GM23338 (cell line): ENCODE results near the gene SPOCK2. TPM values are rescaled to one million over a fixed set of nuclear protein-coding genes. Genes with fewer than 3 reads are reported as not detected.

Experiments
- ATAC-seq: fragments of 200-7000 bp; cut with Tn5 transposase; 3 replicates; pipeline ENCODE4 v1.9.1; 2020
- DNase-seq: peaks from one replicate; pipeline ENCODE4 v3.0.0-alpha.2; 2015; ENCODE audit warnings: low spot score
- H2AFZ ChIP-seq: fragments of 200-600 bp; sonication (generic); 2 replicates; pipeline ENCODE4 v1.8.0; 2016; ENCODE audit warnings: antibody characterized with exemption, mild to moderate bottlenecking, moderate library complexity
- H3F3A ChIP-seq: fragments of 200-600 bp; sonication (generic); replicated peaks from 2 replicates; pipeline ENCODE4 v1.8.0; 2017; ENCODE audit warnings: antibody characterized with exemption, mixed run types, low read depth
- H3K27ac ChIP-seq: fragments of 200-600 bp; sonication (generic); 2 replicates; pipeline ENCODE4 v1.6.1; 2016; ENCODE audit warnings: low read depth
- H3K27me3 ChIP-seq: fragments of 200-600 bp; sonication (generic); 2 replicates; pipeline ENCODE4 v1.8.0; 2016; ENCODE audit warnings: mild to moderate bottlenecking, mixed run types, moderate library complexity; ENCODE audit not compliant: insufficient read depth
- H3K36me3 ChIP-seq: fragments of 200-600 bp; sonication (generic); 2 replicates; pipeline ENCODE4 v1.8.0; 2016; ENCODE audit warnings: mild to moderate bottlenecking; ENCODE audit not compliant: insufficient read depth
- H3K4me1 ChIP-seq: fragments of 200-600 bp; sonication (generic); 2 replicates; pipeline ENCODE4 v1.8.0; 2016; ENCODE audit warnings: mild to moderate bottlenecking, moderate library complexity; ENCODE audit not compliant: insufficient read depth
- H3K4me2 ChIP-seq: fragments of 200-600 bp; sonication (generic); 2 replicates; pipeline ENCODE4 v1.7.1; 2017; ENCODE audit warnings: mixed run types
- H3K4me3 ChIP-seq: fragments of 200-600 bp; sonication (generic); 2 replicates; pipeline ENCODE4 v1.6.1; 2016; ENCODE audit warnings: mixed run types
- H3K79me2 ChIP-seq: fragments of 200-600 bp; sonication (generic); replicated peaks from 2 replicates; pipeline ENCODE4 v1.8.0; 2017; ENCODE audit warnings: mild to moderate bottlenecking; ENCODE audit not compliant: insufficient read depth
- H3K9me2 ChIP-seq: fragments of 200-600 bp; sonication (generic); 2 replicates; pipeline ENCODE4 v1.8.0; 2017; ENCODE audit not compliant: insufficient read depth
- H4K20me1 ChIP-seq: fragments of 200-600 bp; sonication (generic); replicated peaks from 2 replicates; pipeline ENCODE4 v1.8.0; 2017; ENCODE audit warnings: mild to moderate bottlenecking; ENCODE audit not compliant: insufficient read depth
- H3K27ac Mint-ChIP-seq: 2 replicates; pipeline ENCODE4 v1.8.0; 2020; ENCODE audit warnings: inconsistent platforms, mild to moderate bottlenecking, moderate library complexity, mixed read lengths
- H3K27me3 Mint-ChIP-seq: 3 replicates; pipeline ENCODE4 v1.8.0; 2022; ENCODE audit warnings: low read depth, mild to moderate bottlenecking, moderate library complexity, mixed read lengths, inconsistent platforms; ENCODE audit not compliant: insufficient read depth, poor library complexity
- H3K36me3 Mint-ChIP-seq: 3 replicates; pipeline ENCODE4 v1.8.0; 2021; ENCODE audit warnings: low read depth, mild to moderate bottlenecking, inconsistent platforms, moderate library complexity, mixed read lengths
- H3K4me1 Mint-ChIP-seq: 3 replicates; pipeline ENCODE4 v1.8.0; 2020; ENCODE audit warnings: mild to moderate bottlenecking, inconsistent platforms, mixed read lengths
- H3K4me3 Mint-ChIP-seq: 3 replicates; pipeline ENCODE4 v1.8.0; 2021; ENCODE audit warnings: moderate library complexity, mild to moderate bottlenecking, inconsistent platforms, mixed read lengths
- H3K9me3 Mint-ChIP-seq: 3 replicates; pipeline ENCODE4 v1.8.0; 2020; ENCODE audit warnings: moderate library complexity, mild to moderate bottlenecking, inconsistent platforms, mixed read lengths
- CTCF ChIP-seq, 2 experiments: fragments of 200-600 bp in 1 of 2; sonication (generic) in 1 of 2; conservative IDR thresholded peaks; 2 replicates each; pipeline versions ENCODE4 v1.5.1 to v1.6.1; 2016 to 2017; ENCODE audit warnings: antibody characterized with exemption in 2 of 2, low read depth in 2 of 2, mild to moderate bottlenecking in 2 of 2, moderate library complexity in 1 of 2
- EZH2 ChIP-seq: fragments of 200-600 bp; sonication (generic); IDR thresholded peaks from one replicate; pipeline ENCODE4 v1.8.0; 2017; ENCODE audit warnings: antibody characterized with exemption, mild to moderate bottlenecking, low read depth; ENCODE audit not compliant: unreplicated experiment
- EZH2phosphoT487 ChIP-seq: fragments of 200-600 bp; sonication (generic); IDR thresholded peaks from one replicate; pipeline ENCODE4 v1.8.1; 2018; ENCODE audit warnings: antibody characterized with exemption; ENCODE audit not compliant: unreplicated experiment
- JUNB ChIP-seq: IDR thresholded peaks from one replicate; pipeline ENCODE4 v1.6.1; 2016; ENCODE audit warnings: antibody characterized with exemption; ENCODE audit not compliant: unreplicated experiment
- NANOG ChIP-seq: IDR thresholded peaks from 2 replicates; pipeline ENCODE4 v1.6.1; 2016; ENCODE audit warnings: antibody characterized with exemption, borderline replicate concordance
- POLR2AphosphoS5 ChIP-seq: IDR thresholded peaks from 2 replicates; pipeline ENCODE4 v1.6.1; 2016; ENCODE audit warnings: antibody characterized with exemption, low read depth
- STAT1 ChIP-seq: IDR thresholded peaks from one replicate; pipeline ENCODE4 v1.6.1; 2016; ENCODE audit warnings: antibody characterized with exemption; ENCODE audit not compliant: unreplicated experiment
- ZNF114 ChIP-seq: fragments of 250-450 bp; sonication (Bioruptor Pico); IDR thresholded peaks from 2 replicates; pipeline ENCODE4 v1.5.0; 2020; ENCODE audit warnings: mild to moderate bottlenecking, moderate library complexity
- polyA plus RNA-seq: library from polyadenylated mRNA; unstranded; fragments of >200 nt; fragmentation: Nextera tagmentation; extraction: Ambion mirVana; gene quantifications from 2 replicates; pipeline ENCODE4 v1.2.1, GENCODE V29; 2016
- total RNA-seq: library from RNA; depleted of rRNA; stranded (reverse); fragments of >200 nt; shearing (Covaris generic); gene quantifications from 2 replicates; pipeline ENCODE4 v1.2.3, GENCODE V29; 2014
- TF ChIP-seq, protein P1 (sequence below): IDR thresholded peaks from one replicate; pipeline ENCODE4 v1.6.1; 2018; ENCODE audit warnings: antibody characterized with exemption; ENCODE audit not compliant: unreplicated experiment
- TF ChIP-seq, protein P2 (sequence below): fragments of 250-450 bp; sonication (Bioruptor Pico); IDR thresholded peaks from 2 replicates; pipeline ENCODE4 v1.5.0; 2020; ENCODE audit warnings: mild to moderate bottlenecking, moderate library complexity

SPOCK2 gene
- total and polyA plus RNA-seq, 2 experiments from 2014 or later = 1.3 to 3.6 TPM

GRCh38 chr10:72068901-72069446 lies 19.4 kb downstream of the SPOCK2 start (continued):
- no peak for TF ChIP-seq JUNB
- TF ChIP-seq POLR2AphosphoS5 = no peak
- no peak for TF ChIP-seq ZNF114
- TF ChIP-seq NANOG = no peak
- TF ChIP-seq CTCF (conservative IDR thresholded peaks at IDR 0.05; ENCODE audit: low read depth in 2 of 2) = no peak
- no peak for TF ChIP-seq EZH2
- no peak for TF ChIP-seq STAT1
- TF ChIP-seq EZH2phosphoT487 = no peak

DNA sequence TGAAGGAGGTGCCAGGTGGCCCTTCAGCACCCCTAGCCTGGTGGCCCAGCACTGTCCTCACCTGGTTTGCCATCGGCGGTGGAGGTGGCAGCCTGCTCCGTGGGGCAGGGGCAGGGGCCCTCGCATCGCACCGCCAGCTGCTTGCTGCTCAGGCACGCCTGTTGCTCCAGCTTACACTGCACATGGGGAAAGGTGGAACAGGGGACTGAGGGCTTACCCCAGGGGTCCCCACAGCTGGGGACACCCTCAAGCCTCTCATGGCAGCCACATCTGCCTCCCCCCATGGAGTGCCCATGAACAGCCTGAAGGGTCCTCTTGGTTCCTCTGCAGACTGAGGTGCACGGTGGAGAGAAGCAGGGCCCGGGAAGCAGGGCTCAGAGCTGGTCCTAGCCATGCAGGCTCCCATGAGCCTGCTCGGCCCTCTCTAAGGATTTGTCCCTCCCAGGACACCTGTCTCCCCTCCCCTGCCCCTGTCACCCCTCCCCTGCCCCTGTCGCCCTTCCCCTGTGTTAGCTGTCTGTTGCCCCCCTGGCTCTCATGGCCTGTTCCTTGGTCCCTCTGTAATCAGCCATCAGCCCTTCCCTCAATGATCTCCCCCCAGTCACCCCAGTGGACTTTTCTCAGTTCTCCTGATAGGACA lies 20.1 kb downstream of the SPOCK2 start:
- H3K4me1 Mint-ChIP-seq = peaks cover 4% of the 10 kb centered on the region; the same call in 2 of the 3 replicates
- Histone ChIP-seq H3K4me1 (no peaks in the 10 kb centered on the region), H3K79me2 (no peaks in the 10 kb centered on the region), H2AFZ (no peak overlapping the region), H3K9me2 (no peaks in the 10 kb centered on the region), H3K27ac (no peak overlapping the region), H3F3A (no peaks in the 10 kb centered on the region), H3K4me3 (no peak overlapping the region), H3K36me3 (no peaks in the 10 kb centered on the region; the same call in 1 of the 2 replicates), H3K4me2 (no peak overlapping the region), H3K27me3 (no peaks in the 10 kb centered on the region), H4K20me1 (no peaks in the 10 kb centered on the region)
- no peak overlapping the region for H3K4me3 Mint-ChIP-seq
- H3K27me3 Mint-ChIP-seq = peaks cover 15% of the 10 kb centered on the region
- ATAC-seq (no peak), DNase-seq (no peak)
- H3K9me3 Mint-ChIP-seq = no peaks in the 10 kb centered on the region
- H3K27ac Mint-ChIP-seq = no peak overlapping the region
- H3K36me3 Mint-ChIP-seq = no peaks in the 10 kb centered on the region
- TF ChIP-seq, protein P1, sequence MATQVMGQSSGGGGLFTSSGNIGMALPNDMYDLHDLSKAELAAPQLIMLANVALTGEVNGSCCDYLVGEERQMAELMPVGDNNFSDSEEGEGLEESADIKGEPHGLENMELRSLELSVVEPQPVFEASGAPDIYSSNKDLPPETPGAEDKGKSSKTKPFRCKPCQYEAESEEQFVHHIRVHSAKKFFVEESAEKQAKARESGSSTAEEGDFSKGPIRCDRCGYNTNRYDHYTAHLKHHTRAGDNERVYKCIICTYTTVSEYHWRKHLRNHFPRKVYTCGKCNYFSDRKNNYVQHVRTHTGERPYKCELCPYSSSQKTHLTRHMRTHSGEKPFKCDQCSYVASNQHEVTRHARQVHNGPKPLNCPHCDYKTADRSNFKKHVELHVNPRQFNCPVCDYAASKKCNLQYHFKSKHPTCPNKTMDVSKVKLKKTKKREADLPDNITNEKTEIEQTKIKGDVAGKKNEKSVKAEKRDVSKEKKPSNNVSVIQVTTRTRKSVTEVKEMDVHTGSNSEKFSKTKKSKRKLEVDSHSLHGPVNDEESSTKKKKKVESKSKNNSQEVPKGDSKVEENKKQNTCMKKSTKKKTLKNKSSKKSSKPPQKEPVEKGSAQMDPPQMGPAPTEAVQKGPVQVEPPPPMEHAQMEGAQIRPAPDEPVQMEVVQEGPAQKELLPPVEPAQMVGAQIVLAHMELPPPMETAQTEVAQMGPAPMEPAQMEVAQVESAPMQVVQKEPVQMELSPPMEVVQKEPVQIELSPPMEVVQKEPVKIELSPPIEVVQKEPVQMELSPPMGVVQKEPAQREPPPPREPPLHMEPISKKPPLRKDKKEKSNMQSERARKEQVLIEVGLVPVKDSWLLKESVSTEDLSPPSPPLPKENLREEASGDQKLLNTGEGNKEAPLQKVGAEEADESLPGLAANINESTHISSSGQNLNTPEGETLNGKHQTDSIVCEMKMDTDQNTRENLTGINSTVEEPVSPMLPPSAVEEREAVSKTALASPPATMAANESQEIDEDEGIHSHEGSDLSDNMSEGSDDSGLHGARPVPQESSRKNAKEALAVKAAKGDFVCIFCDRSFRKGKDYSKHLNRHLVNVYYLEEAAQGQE = no peak
- TF ChIP-seq, protein P2, sequence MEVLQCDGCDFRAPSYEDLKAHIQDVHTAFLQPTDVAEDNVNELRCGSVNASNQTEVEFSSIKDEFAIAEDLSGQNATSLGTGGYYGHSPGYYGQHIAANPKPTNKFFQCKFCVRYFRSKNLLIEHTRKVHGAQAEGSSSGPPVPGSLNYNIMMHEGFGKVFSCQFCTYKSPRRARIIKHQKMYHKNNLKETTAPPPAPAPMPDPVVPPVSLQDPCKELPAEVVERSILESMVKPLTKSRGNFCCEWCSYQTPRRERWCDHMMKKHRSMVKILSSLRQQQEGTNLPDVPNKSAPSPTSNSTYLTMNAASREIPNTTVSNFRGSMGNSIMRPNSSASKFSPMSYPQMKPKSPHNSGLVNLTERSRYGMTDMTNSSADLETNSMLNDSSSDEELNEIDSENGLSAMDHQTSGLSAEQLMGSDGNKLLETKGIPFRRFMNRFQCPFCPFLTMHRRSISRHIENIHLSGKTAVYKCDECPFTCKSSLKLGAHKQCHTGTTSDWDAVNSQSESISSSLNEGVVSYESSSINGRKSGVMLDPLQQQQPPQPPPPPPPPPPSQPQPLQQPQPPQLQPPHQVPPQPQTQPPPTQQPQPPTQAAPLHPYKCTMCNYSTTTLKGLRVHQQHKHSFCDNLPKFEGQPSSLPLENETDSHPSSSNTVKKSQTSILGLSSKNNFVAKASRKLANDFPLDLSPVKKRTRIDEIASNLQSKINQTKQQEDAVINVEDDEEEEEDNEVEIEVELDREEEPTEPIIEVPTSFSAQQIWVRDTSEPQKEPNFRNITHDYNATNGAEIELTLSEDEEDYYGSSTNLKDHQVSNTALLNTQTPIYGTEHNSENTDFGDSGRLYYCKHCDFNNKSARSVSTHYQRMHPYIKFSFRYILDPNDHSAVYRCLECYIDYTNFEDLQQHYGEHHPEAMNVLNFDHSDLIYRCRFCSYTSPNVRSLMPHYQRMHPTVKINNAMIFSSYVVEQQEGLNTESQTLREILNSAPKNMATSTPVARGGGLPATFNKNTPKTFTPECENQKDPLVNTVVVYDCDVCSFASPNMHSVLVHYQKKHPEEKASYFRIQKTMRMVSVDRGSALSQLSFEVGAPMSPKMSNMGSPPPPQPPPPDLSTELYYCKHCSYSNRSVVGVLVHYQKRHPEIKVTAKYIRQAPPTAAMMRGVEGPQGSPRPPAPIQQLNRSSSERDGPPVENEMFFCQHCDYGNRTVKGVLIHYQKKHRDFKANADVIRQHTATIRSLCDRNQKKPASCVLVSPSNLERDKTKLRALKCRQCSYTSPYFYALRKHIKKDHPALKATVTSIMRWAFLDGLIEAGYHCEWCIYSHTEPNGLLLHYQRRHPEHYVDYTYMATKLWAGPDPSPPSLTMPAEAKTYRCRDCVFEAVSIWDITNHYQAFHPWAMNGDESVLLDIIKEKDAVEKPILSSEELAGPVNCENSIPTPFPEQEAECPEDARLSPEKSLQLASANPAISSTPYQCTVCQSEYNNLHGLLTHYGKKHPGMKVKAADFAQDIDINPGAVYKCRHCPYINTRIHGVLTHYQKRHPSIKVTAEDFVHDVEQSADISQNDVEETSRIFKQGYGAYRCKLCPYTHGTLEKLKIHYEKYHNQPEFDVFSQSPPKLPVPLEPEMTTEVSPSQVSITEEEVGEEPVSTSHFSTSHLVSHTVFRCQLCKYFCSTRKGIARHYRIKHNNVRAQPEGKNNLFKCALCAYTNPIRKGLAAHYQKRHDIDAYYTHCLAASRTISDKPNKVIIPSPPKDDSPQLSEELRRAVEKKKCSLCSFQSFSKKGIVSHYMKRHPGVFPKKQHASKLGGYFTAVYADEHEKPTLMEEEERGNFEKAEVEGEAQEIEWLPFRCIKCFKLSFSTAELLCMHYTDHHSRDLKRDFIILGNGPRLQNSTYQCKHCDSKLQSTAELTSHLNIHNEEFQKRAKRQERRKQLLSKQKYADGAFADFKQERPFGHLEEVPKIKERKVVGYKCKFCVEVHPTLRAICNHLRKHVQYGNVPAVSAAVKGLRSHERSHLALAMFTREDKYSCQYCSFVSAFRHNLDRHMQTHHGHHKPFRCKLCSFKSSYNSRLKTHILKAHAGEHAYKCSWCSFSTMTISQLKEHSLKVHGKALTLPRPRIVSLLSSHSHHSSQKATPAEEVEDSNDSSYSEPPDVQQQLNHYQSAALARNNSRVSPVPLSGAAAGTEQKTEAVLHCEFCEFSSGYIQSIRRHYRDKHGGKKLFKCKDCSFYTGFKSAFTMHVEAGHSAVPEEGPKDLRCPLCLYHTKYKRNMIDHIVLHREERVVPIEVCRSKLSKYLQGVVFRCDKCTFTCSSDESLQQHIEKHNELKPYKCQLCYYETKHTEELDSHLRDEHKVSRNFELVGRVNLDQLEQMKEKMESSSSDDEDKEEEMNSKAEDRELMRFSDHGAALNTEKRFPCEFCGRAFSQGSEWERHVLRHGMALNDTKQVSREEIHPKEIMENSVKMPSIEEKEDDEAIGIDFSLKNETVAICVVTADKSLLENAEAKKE (CRISPR knock-in tag) = no peak
- TF ChIP-seq POLR2AphosphoS5 (no peak), ZNF114 (no peak), CTCF (conservative IDR thresholded peaks at IDR 0.05; ENCODE audit: low read depth in 2 of 2) (no peak), JUNB (no peak)
